ENCODE data around the gene SLC45A3.

- no peak for TF ChIP-seq POLR2A (IDR thresholded peaks at IDR 0.05; ENCODE audit: extremely low read depth, insufficient read length)
- no peak for TF ChIP-seq CTCF (IDR thresholded peaks at IDR 0.05; ENCODE audit: low read depth, low read length)
Measured at GRCh38 chr1:205627956-205628355, 52.4 kb downstream of the SLC45A3 start.
